ENCODE results near the gene NEIL1. TPM values are rescaled to one million over a fixed set of nuclear protein-coding genes. Genes with fewer than 3 reads are reported as not detected.

Gene NEIL1
- total RNA-seq, 1 experiment from 2014 or later = 12.3 TPM

- H3K27me3 ChIP-seq (replicated peaks; ENCODE audit: control insufficient read depth, insufficient read depth, low read length) = no peaks in the 10 kb centered on the region
- Mint-ChIP-seq H3K27ac (ENCODE audit: unreplicated experiment) (no peak overlapping the region), H3K27me3 (ENCODE audit: insufficient read depth, unreplicated experiment) (peaks cover 4% of the 10 kb centered on the region), H3K4me3 (ENCODE audit: unreplicated experiment) (no peak overlapping the region), H3K36me3 (ENCODE audit: insufficient read depth, unreplicated experiment) (peaks cover 7% of the 10 kb centered on the region), H3K9me3 (ENCODE audit: unreplicated experiment) (no peaks in the 10 kb centered on the region), H3K4me1 (ENCODE audit: low read depth, unreplicated experiment) (no peaks in the 10 kb centered on the region)
- peaks cover 5% of the 10 kb centered on the region; the same call in 1 of the 2 replicates for H3K4me1 ChIP-seq
- ChIA-PET CTCF (no interaction called here), POLR2A (no interaction called here)
- H3K4me3 ChIP-seq (ENCODE audit: low read depth, low read length) = no peak overlapping the region
- no TSS peak for BruUV-seq (replicated peaks)
- intact Hi-C loops (cut with micrococcal nuclease; ENCODE audit: unreplicated experiment) = no loop called here
- no peaks in the 10 kb centered on the region for H3K9me3 ChIP-seq
- no peak for TF ChIP-seq CTCF (IDR thresholded peaks at IDR 0.05; ENCODE audit: insufficient read depth in 1 of 2, low read depth in 1 of 2, low read length in 1 of 2, severe bottlenecking in 1 of 2, unreplicated experiment in 1 of 2)
- no peaks in the 10 kb centered on the region for H3K36me3 ChIP-seq (ENCODE audit: control insufficient read depth, insufficient read depth, low read length)
- no peak for DNase-seq
Measured at GRCh38 chr15:75349851-75350588, 3.2 kb downstream of the NEIL1 start.

GRCh38 chr15:75350601-75351361, 3.9 kb downstream of the NEIL1 start:
- Histone ChIP-seq H3K36me3 (ENCODE audit: control insufficient read depth, insufficient read depth, low read length) (no peaks in the 10 kb centered on the region), H3K27me3 (replicated peaks; ENCODE audit: control insufficient read depth, insufficient read depth, low read length) (no peaks in the 10 kb centered on the region), H3K9me3 (no peaks in the 10 kb centered on the region), H3K4me3 (ENCODE audit: low read depth, low read length) (no peak overlapping the region), H3K4me1 (peaks cover 5% of the 10 kb centered on the region; the same call in 1 of the 2 replicates)
- TF ChIP-seq CTCF (IDR thresholded peaks at IDR 0.05; ENCODE audit: insufficient read depth in 1 of 2, low read depth in 1 of 2, low read length in 1 of 2, severe bottlenecking in 1 of 2, unreplicated experiment in 1 of 2) = no peak
- Mint-ChIP-seq H3K4me1 (ENCODE audit: low read depth, unreplicated experiment) (no peaks in the 10 kb centered on the region), H3K36me3 (ENCODE audit: insufficient read depth, unreplicated experiment) (peaks cover 7% of the 10 kb centered on the region), H3K27me3 (ENCODE audit: insufficient read depth, unreplicated experiment) (no peaks in the 10 kb centered on the region), H3K4me3 (ENCODE audit: unreplicated experiment) (no peak overlapping the region), H3K27ac (ENCODE audit: unreplicated experiment) (no peak overlapping the region), H3K9me3 (ENCODE audit: unreplicated experiment) (no peaks in the 10 kb centered on the region)
- CTCF ChIA-PET = no interaction called here
- BruUV-seq (replicated peaks) = no TSS peak
- intact Hi-C loops (cut with micrococcal nuclease; ENCODE audit: unreplicated experiment) = no loop called here
- no peak for DNase-seq
- POLR2A ChIA-PET = interaction anchor here (0.6 kb wide), 2 partner anchors 17 to 40 kb away, joined by 3 to 7 read pairs; no protein-coding TSS in a partner anchor

- Mint-ChIP-seq H3K4me3 (ENCODE audit: unreplicated experiment) (no peak overlapping the region), H3K9me3 (ENCODE audit: unreplicated experiment) (no peaks in the 10 kb centered on the region), H3K4me1 (ENCODE audit: low read depth, unreplicated experiment) (no peaks in the 10 kb centered on the region), H3K36me3 (ENCODE audit: insufficient read depth, unreplicated experiment) (peaks cover 3% of the 10 kb centered on the region), H3K27me3 (ENCODE audit: insufficient read depth, unreplicated experiment) (no peaks in the 10 kb centered on the region), H3K27ac (ENCODE audit: unreplicated experiment) (no peak overlapping the region)
- no peaks in the 10 kb centered on the region for H3K9me3 ChIP-seq
- no TSS peak for BruUV-seq (replicated peaks)
- TF ChIP-seq CTCF (IDR thresholded peaks at IDR 0.05; ENCODE audit: insufficient read depth in 1 of 2, low read depth in 1 of 2, low read length in 1 of 2, severe bottlenecking in 1 of 2, unreplicated experiment in 1 of 2) = no peak
- H3K27me3 ChIP-seq (replicated peaks; ENCODE audit: control insufficient read depth, insufficient read depth, low read length) = no peaks in the 10 kb centered on the region
- no peak for DNase-seq
- CTCF ChIA-PET = no interaction called here
- POLR2A ChIA-PET = interaction anchor here (0.7 kb wide), 1 partner anchor 15 kb away, joined by 3 read pairs; no protein-coding TSS in a partner anchor
- peaks cover 5% of the 10 kb centered on the region; the same call in 1 of the 2 replicates for H3K4me1 ChIP-seq
- intact Hi-C loops (cut with micrococcal nuclease; ENCODE audit: unreplicated experiment) = no loop called here
- no peak overlapping the region for H3K4me3 ChIP-seq (ENCODE audit: low read depth, low read length)
- H3K36me3 ChIP-seq (ENCODE audit: control insufficient read depth, insufficient read depth, low read length) = no peaks in the 10 kb centered on the region
Measured at GRCh38 chr15:75352186-75353080, 5.6 kb downstream of the NEIL1 start.

Measured in Caco-2 (cell line).